ENCODE results near the gene ITGB7.
"Not testable (repeated sequence)": the region's sequence is repeated elsewhere in the genome, so short reads cannot be mapped to it uniquely, and the experiment has no call there.

Gene ITGB7

GRCh38 chr12:53214687-53215455 is 7.8 kb upstream of the ITGB7 start:
- H3K9me3 Mint-ChIP-seq, result no peaks in the 10 kb centered on the region
- H3K36me3 Mint-ChIP-seq (ENCODE audit: low read depth), result peaks cover 20% of the 10 kb centered on the region
- H3K4me1 Mint-ChIP-seq, result peaks cover 66% of the 10 kb centered on the region
- peak overlapping the region; percentile 40 for H3K27ac Mint-ChIP-seq
- H3K4me3 Mint-ChIP-seq, result no peak overlapping the region
- DNase-seq (no peak), ATAC-seq (no peak)
- no peaks in the 10 kb centered on the region for H3K27me3 Mint-ChIP-seq

- Mint-ChIP-seq H3K4me3 (no peak overlapping the region), H3K36me3 (ENCODE audit: low read depth) (peaks cover 20% of the 10 kb centered on the region), H3K27ac (peak overlapping the region; percentile 40), H3K9me3 (no peaks in the 10 kb centered on the region), H3K4me1 (peaks cover 68% of the 10 kb centered on the region), H3K27me3 (no peaks in the 10 kb centered on the region)
- ATAC-seq (no peak), DNase-seq (no peak)
Observed at GRCh38 chr12:53214221-53214620, 7.2 kb upstream of the ITGB7 start.

GRCh38 chr12:53213348-53213747 is 6.3 kb upstream of the ITGB7 start:
- no peak overlapping the region for H3K27ac Mint-ChIP-seq
- peaks cover 20% of the 10 kb centered on the region for H3K36me3 Mint-ChIP-seq (ENCODE audit: low read depth)

GRCh38 chr12:53212931-53213330 is 5.9 kb upstream of the ITGB7 start:
- no peaks in the 10 kb centered on the region for H3K9me3 Mint-ChIP-seq
- H3K36me3 Mint-ChIP-seq (ENCODE audit: low read depth), result peaks cover 19% of the 10 kb centered on the region
- H3K27me3 Mint-ChIP-seq, result no peaks in the 10 kb centered on the region
- H3K27ac Mint-ChIP-seq, result no peak overlapping the region
- H3K4me3 Mint-ChIP-seq, result no peak overlapping the region
- H3K4me1 Mint-ChIP-seq, result peaks cover 70% of the 10 kb centered on the region
- ATAC-seq (no peak), DNase-seq (no peak)

More at GRCh38 chr12:53213348-53213747, 6.3 kb upstream of the ITGB7 start:
- no peak overlapping the region for H3K4me3 Mint-ChIP-seq
- ATAC-seq, result peak; percentile 60
- H3K4me1 Mint-ChIP-seq, result peaks cover 70% of the 10 kb centered on the region
- no peaks in the 10 kb centered on the region for H3K9me3 Mint-ChIP-seq
- no peaks in the 10 kb centered on the region for H3K27me3 Mint-ChIP-seq
- DNase-seq, result peak; percentile 91

GRCh38 chr12:53211476-53212381 is 4.7 kb upstream of the ITGB7 start:
- ATAC-seq (no peak), DNase-seq (no peak)
- Mint-ChIP-seq H3K9me3 (no peaks in the 10 kb centered on the region), H3K36me3 (ENCODE audit: low read depth) (peaks cover 18% of the 10 kb centered on the region), H3K27ac (no peak overlapping the region), H3K4me1 (peaks cover 69% of the 10 kb centered on the region), H3K4me3 (no peak overlapping the region), H3K27me3 (no peaks in the 10 kb centered on the region)

DNA sequence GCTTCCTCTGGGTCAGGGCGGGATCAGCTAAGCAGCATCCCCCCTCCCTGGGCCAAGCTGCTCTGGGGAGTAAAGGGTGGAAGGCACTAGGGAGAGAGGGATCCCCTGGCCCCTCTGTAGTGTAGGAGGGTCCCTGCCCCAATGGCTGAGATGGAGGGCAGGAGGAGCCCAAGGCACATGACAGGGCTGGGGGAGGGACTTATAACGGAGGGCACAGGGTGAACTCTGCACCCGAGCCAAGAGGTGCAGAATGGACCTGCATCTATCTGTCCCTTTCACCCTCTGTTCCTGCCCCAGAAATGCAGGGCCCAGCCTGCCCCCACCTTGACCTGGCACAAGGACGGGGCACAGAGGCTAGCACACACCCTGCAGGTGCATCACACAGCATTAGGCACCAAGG is 3.8 kb upstream of the ITGB7 start:
- H3K4me1 Mint-ChIP-seq, result peaks cover 69% of the 10 kb centered on the region
- H3K4me3 Mint-ChIP-seq, result no peak overlapping the region
- H3K36me3 Mint-ChIP-seq (ENCODE audit: low read depth), result peaks cover 16% of the 10 kb centered on the region

DNA sequence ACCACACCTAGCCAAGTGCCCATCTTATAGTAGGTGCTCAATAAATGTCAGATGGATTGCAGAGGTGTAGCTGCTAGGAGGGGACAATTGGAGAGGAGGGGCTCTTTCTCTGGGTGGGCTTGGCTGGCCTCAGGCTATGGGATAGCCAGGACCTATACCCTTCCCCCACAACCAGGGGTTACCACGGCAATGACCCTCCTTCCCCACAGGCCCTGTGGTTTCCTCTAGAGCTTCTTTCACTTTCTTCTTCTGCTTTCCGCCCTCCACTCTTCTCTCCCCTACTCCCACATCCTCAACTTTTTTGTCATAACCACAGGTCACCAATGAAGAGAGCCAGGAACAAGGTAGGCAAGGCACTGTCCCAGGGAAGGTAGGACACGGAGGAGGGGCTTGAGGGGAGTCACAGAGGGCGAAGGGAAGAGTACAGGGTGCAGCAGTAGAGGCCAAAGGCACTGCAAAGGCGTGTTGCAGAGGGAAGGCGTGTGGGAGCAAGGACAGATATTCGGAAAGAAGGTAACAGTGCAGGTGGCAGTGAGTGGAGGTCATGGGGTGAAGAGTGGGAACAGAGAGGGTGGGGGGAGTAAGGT is 1.9 kb upstream of the ITGB7 start:
- H3K4me3 Mint-ChIP-seq, result peak overlapping the region; percentile 68
- peak overlapping the region; percentile 82 for H3K27ac Mint-ChIP-seq
- H3K9me3 Mint-ChIP-seq, result no peaks in the 10 kb centered on the region
- DNase-seq (no peak), ATAC-seq (peak; percentile 16)
- H3K36me3 Mint-ChIP-seq (ENCODE audit: low read depth), result peaks cover 24% of the 10 kb centered on the region
- peaks cover 77% of the 10 kb centered on the region for H3K4me1 Mint-ChIP-seq
- no peaks in the 10 kb centered on the region for H3K27me3 Mint-ChIP-seq

More for the DNA sequence above, 3.8 kb upstream of the ITGB7 start:
- no peaks in the 10 kb centered on the region for H3K9me3 Mint-ChIP-seq
- H3K27me3 Mint-ChIP-seq, result no peaks in the 10 kb centered on the region
- H3K27ac Mint-ChIP-seq, result no peak overlapping the region
- DNase-seq, result no peak
- no peak for ATAC-seq

DNA sequence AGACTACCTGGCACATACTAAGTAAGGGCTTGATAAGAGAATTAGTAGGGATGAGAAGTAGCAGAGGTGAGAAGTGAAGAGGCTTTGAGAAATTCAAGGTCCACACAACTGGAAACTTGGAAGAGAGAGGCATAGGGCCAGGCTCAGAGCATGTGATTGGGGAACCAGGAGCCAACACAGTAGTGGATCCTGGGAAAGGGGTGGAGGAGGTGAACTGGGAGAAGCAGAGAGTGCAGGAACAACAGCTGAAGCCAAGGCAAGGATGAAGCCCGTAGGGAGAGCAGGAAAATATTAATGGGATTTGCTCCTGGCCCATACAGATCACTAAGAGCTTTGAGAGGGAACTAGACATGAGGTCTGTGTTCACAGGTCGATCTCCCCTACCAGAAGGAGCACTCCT is 1.4 kb upstream of the ITGB7 start:
- H3K9me3 Mint-ChIP-seq, result no peaks in the 10 kb centered on the region
- no peaks in the 10 kb centered on the region for H3K27me3 Mint-ChIP-seq
- ATAC-seq (no peak), DNase-seq (no peak)
- H3K27ac Mint-ChIP-seq, result peak overlapping the region; percentile 82
- H3K36me3 Mint-ChIP-seq (ENCODE audit: low read depth), result peaks cover 25% of the 10 kb centered on the region
- peaks cover 77% of the 10 kb centered on the region for H3K4me1 Mint-ChIP-seq
- H3K4me3 Mint-ChIP-seq, result peak overlapping the region; percentile 68

GRCh38 chr12:53205747-53206419 is 1.2 kb downstream of the ITGB7 start:
- Mint-ChIP-seq H3K9me3 (no peaks in the 10 kb centered on the region), H3K27ac (peak overlapping the region; percentile 74), H3K4me1 (peaks cover 89% of the 10 kb centered on the region), H3K36me3 (ENCODE audit: low read depth) (peaks cover 25% of the 10 kb centered on the region), H3K27me3 (no peaks in the 10 kb centered on the region), H3K4me3 (peak overlapping the region; percentile 84)
- peak; percentile 90 for ATAC-seq
- peak; percentile 82 for DNase-seq

GRCh38 chr12:53204351-53204750 is 2.7 kb downstream of the ITGB7 start:
- DNase-seq (no peak), ATAC-seq (no peak)
- Mint-ChIP-seq H3K4me1 (peaks cover 90% of the 10 kb centered on the region), H3K27ac (peak overlapping the region; percentile 76), H3K4me3 (peak overlapping the region; percentile 63), H3K27me3 (no peaks in the 10 kb centered on the region), H3K9me3 (no peaks in the 10 kb centered on the region), H3K36me3 (ENCODE audit: low read depth) (peaks cover 31% of the 10 kb centered on the region)

DNA sequence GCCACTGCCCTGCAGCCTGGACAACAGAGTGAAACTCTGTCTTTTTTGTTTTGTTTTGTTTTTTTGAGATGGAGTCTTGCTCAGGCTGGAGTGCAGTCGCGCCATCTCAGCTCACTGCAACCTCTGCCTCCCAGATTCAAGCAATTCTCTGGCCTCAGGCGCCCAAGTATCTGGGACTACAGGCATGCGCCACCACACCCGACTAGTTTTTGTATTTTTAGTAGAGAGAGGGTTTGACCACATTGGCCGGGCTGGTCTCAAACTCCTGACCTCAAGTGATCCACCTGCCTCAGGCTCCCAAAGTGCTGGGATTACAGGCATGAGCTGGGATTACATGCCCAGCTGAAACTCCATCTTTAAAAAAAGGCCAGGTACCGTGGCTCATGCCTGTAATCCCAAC is 4.7 kb downstream of the ITGB7 start:
- not testable (repeated sequence) for H3K27me3 Mint-ChIP-seq, H3K9me3 Mint-ChIP-seq, H3K27ac Mint-ChIP-seq, DNase-seq, H3K4me3 Mint-ChIP-seq, ATAC-seq
- Mint-ChIP-seq H3K4me1 (peaks cover 89% of the 10 kb centered on the region), H3K36me3 (ENCODE audit: low read depth) (peaks cover 40% of the 10 kb centered on the region)

- Mint-ChIP-seq H3K27ac (no peak overlapping the region), H3K9me3 (no peaks in the 10 kb centered on the region), H3K4me3 (no peak overlapping the region), H3K27me3 (no peaks in the 10 kb centered on the region), H3K36me3 (ENCODE audit: low read depth) (peaks cover 43% of the 10 kb centered on the region), H3K4me1 (peaks cover 88% of the 10 kb centered on the region)
- ATAC-seq, result no peak
- no peak for DNase-seq
Observed at GRCh38 chr12:53201639-53202038, 5.4 kb downstream of the ITGB7 start.

- peak overlapping the region; percentile 65 for H3K27ac Mint-ChIP-seq
- H3K27me3 Mint-ChIP-seq, result no peaks in the 10 kb centered on the region
- peak overlapping the region; percentile 42 for H3K4me3 Mint-ChIP-seq
- peaks cover 45% of the 10 kb centered on the region for H3K36me3 Mint-ChIP-seq (ENCODE audit: low read depth)
- ATAC-seq, result no peak
- H3K9me3 Mint-ChIP-seq, result no peaks in the 10 kb centered on the region
- no peak for DNase-seq
- H3K4me1 Mint-ChIP-seq, result peaks cover 83% of the 10 kb centered on the region
Observed at GRCh38 chr12:53201177-53201541, 5.9 kb downstream of the ITGB7 start.

- ATAC-seq (peak; percentile 21), DNase-seq (no peak)
- H3K4me1 Mint-ChIP-seq, result peaks cover 78% of the 10 kb centered on the region
- H3K4me3 Mint-ChIP-seq, result peak overlapping the region; percentile 42
- H3K27ac Mint-ChIP-seq, result peak overlapping the region; percentile 65
- H3K27me3 Mint-ChIP-seq, result no peaks in the 10 kb centered on the region
- H3K36me3 Mint-ChIP-seq (ENCODE audit: low read depth), result peaks cover 43% of the 10 kb centered on the region
- no peaks in the 10 kb centered on the region for H3K9me3 Mint-ChIP-seq
Observed at GRCh38 chr12:53200458-53201176, 6.4 kb downstream of the ITGB7 start.
